Choroid plexus epithelial cell (primary cell): ENCODE results near the gene FNDC10.
"Not testable (repeated sequence)": the region's sequence is repeated elsewhere in the genome, so short reads cannot be mapped to it uniquely, and the experiment has no call there.

ENCODE experiments used
- DNase-seq: peaks from one replicate; pipeline ENCODE4 v3.0.0-alpha.2; 2010; ENCODE audit warnings: low read depth
- H3K4me3 ChIP-seq: 2 replicates; pipeline ENCODE4 v1.5.1; 2011; ENCODE audit warnings: low read depth, mild to moderate bottlenecking, control low read depth, low read length, moderate library complexity
- CTCF ChIP-seq: conservative IDR thresholded peaks from 2 replicates; pipeline ENCODE4 v1.5.1; 2011; ENCODE audit warnings: low read depth, mild to moderate bottlenecking, control low read depth, inconsistent platforms, low read length, moderate library complexity

The FNDC10 gene

GRCh38 chr1:1599935-1600860, at the start of gene FNDC10:
FNDC10 (minus strand) TSS chr1:1600135; CDS start chr1:1600015, 120 bp downstream.
- no peak for DNase-seq
- H3K4me3 ChIP-seq = peak within 1 kb of the TSS; percentile 39
- no peak for TF ChIP-seq CTCF

GRCh38 chr1:1648265-1648664, 48.3 kb upstream of the FNDC10 start:
- H3K4me3 ChIP-seq, DNase-seq: not testable (repeated sequence)

GRCh38 chr1:1647567-1648241, 47.8 kb upstream of the FNDC10 start:
- H3K4me3 ChIP-seq, DNase-seq: not testable (repeated sequence)

- H3K4me3 ChIP-seq, DNase-seq: not testable (repeated sequence)
Observed at GRCh38 chr1:1646326-1646725, 46.4 kb upstream of the FNDC10 start.

GRCh38 chr1:1640711-1641461, 41.0 kb upstream of the FNDC10 start:
- H3K4me3 ChIP-seq, DNase-seq: not testable (repeated sequence)

- H3K4me3 ChIP-seq, DNase-seq: not testable (repeated sequence)
Observed at GRCh38 chr1:1640081-1640480, 40.1 kb upstream of the FNDC10 start.

- not testable (repeated sequence) for DNase-seq, H3K4me3 ChIP-seq
Observed at GRCh38 chr1:1639368-1639767, 39.4 kb upstream of the FNDC10 start.

- DNase-seq = not testable (repeated sequence)
Observed at GRCh38 chr1:1638528-1638927, 38.6 kb upstream of the FNDC10 start.

GRCh38 chr1:1637479-1637875, 37.5 kb upstream of the FNDC10 start:
- not testable (repeated sequence) for H3K4me3 ChIP-seq, DNase-seq

More at GRCh38 chr1:1638528-1638927, 38.6 kb upstream of the FNDC10 start:
- H3K4me3 ChIP-seq = not testable (repeated sequence)

GRCh38 chr1:1636621-1637478, 36.9 kb upstream of the FNDC10 start:
- H3K4me3 ChIP-seq, DNase-seq: not testable (repeated sequence)

GRCh38 chr1:1634613-1635012, 34.7 kb upstream of the FNDC10 start:
- DNase-seq, H3K4me3 ChIP-seq: not testable (repeated sequence)

GRCh38 chr1:1633409-1633808, 33.5 kb upstream of the FNDC10 start:
- H3K4me3 ChIP-seq, DNase-seq: not testable (repeated sequence)
